Aorta (tissue), 5 donors: ENCODE measurements around the gene IFNA7. TPM values are rescaled to one million over a fixed set of nuclear protein-coding genes. Genes with fewer than 3 reads are reported as not detected.
"Not testable (repeated sequence)": the region's sequence is repeated elsewhere in the genome, so short reads cannot be mapped to it uniquely, and the experiment has no call there.

ENCODE experiments used
- ATAC-seq: fragments of 200-7000 bp; cut with Tn5 transposase; one replicate; pipeline ENCODE4 v1.9.1; 2022; ENCODE audit warnings: moderate library complexity; ENCODE audit not compliant: low FRiP score
- DNase-seq, 2 donors: peaks; one replicate each; pipeline ENCODE4 v3.0.0-alpha.2; 2020
- H3K27ac ChIP-seq, 2 donors: one replicate each; pipeline ENCODE4 v1.5.1; 2013; ENCODE audit warnings: low read length in 2 of 2, mild to moderate bottlenecking in 2 of 2, moderate library complexity in 2 of 2, control low read depth in 1 of 2, inconsistent platforms in 1 of 2, low read depth in 1 of 2
- H3K27me3 ChIP-seq, 2 donors: one replicate each; pipeline ENCODE4 v1.6.1; 2013; ENCODE audit warnings: control low read depth in 1 of 2, low read length in 1 of 2, mild to moderate bottlenecking in 1 of 2, moderate library complexity in 1 of 2; ENCODE audit not compliant: insufficient read depth in 2 of 2, control insufficient read depth in 1 of 2
- H3K36me3 ChIP-seq, 2 donors: one replicate each; pipeline ENCODE4 v1.6.1; 2013; ENCODE audit warnings: control low read depth in 1 of 2, low read length in 1 of 2, mild to moderate bottlenecking in 1 of 2; ENCODE audit not compliant: insufficient read depth in 2 of 2, control insufficient read depth in 1 of 2
- H3K4me1 ChIP-seq, 2 donors: one replicate each; pipeline ENCODE4 v1.6.1; 2013; ENCODE audit warnings: low read length in 2 of 2, control low read depth in 1 of 2, mild to moderate bottlenecking in 1 of 2, moderate library complexity in 1 of 2; ENCODE audit not compliant: insufficient read depth in 2 of 2, control insufficient read depth in 1 of 2
- H3K4me3 ChIP-seq, 2 donors: one replicate each; pipeline ENCODE4 v1.5.1; 2013; ENCODE audit warnings: low read length in 2 of 2, control low read depth in 1 of 2, mild to moderate bottlenecking in 1 of 2
- H3K9me3 ChIP-seq: one replicate; pipeline ENCODE4 v1.6.1; 2013; ENCODE audit warnings: mild to moderate bottlenecking, low read length; ENCODE audit not compliant: control insufficient read depth
- WGBS, 2 donors: extraction: QIAGEN DNeasy Blood & Tissue Kit; methylation state at CpG; one replicate each; pipeline ENCODE4 v1.1.7; 2013; 5-methylcytosine and 5-hydroxymethylcytosine counted together
- intact Hi-C, 2 donors: fragments of 100-400 bp; cut with DNase I; formaldehyde crosslinking; loops; one replicate each; pipeline versions ENCODE4 v1.14.2 to v1.15.0; 2022
- polyA plus RNA-seq, 2 donors: library from polyadenylated mRNA; stranded (reverse); fragments of 200-250 nt; gene quantifications; one replicate each; pipeline ENCODE4 v1.2.3, GENCODE V29; 2013
- total RNA-seq, 2 donors: library from RNA; stranded (reverse); fragmentation: NEBNext Ultra II Directional; extraction: Animal tissue kit (Norgen Biotek cat#: 25700); gene quantifications; one replicate each; pipeline ENCODE4 v1.2.1, GENCODE V29; 2021
- donor health status: healthy with polysubstance abuse.
- donor health status: Bipolar disorder and iron deficiency.
- donor health status: DM: no; HTN: no; CAD: no.
- donor health status: DM: no; HTN: no; CAD: no.
- donor health status: DM: yes; HTN: yes; CAD: no.

IFNA7 gene
- total and polyA plus RNA-seq, 4 donors, result not detected

DNA sequence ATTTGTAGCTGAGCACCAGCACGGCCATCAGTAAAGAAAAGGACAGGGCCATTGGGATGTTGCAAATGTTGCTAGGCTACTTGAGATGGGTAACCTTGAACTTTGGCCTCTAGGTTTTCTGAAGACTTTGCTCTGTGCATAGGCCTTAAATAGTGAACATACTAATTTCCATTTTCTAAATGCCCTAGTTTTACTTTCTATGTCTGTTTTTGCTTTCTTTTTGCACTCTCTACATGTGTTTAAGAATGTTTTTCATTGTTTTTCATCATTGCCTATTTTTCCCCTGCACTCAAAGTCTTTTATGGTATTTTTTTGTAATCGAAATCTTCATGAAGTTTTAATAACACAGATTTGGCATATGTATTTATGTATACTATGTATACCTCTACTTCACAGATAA lies 26.1 kb upstream of the IFNA7 start, which contains the start of gene IFNA17:
TSS of gene IFNA17 (minus strand) at position 101 of the 400 bp plus-strand sequence. CDS start at position 52, 49 bp downstream.
- Histone ChIP-seq H3K4me3 (no peak within 1 kb of the TSS), H3K27me3 (no peaks in the 10 kb centered on the region), H3K4me1 (no peaks in the 10 kb centered on the region), H3K36me3 (no peaks in the 10 kb centered on the region), H3K9me3 (no peaks in the 10 kb centered on the region), H3K27ac (no peak within 1 kb of the TSS)
- no peak for DNase-seq
- 60 to 80% methylated on average over 2 of the region's 2 CpGs for WGBS, 2 donors
- no peak for ATAC-seq
- intact Hi-C loops, result no loop called here

DNA sequence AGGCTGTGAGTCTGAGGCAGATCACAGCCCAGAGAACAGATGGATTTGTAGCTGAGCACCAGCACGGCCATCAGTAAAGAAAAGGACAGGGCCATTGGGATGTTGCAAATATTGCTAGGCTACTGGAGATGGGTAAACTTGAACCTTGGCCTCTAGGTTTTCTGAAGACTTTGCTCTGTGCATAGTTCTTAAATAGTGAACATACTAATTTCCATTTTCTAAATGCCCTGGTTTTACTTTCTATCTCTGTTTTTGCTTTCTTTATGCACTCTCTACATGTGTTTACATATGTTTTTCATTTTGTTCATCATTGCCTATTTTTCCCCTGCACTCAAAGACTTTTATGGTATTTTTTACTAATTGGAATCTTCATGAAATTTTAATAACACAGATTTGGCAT lies 15.2 kb upstream of the IFNA7 start, which contains the start of gene IFNA16:
TSS of gene IFNA16 (minus strand) at position 101 of the 400 bp plus-strand sequence. CDS start at position 95, 6 bp downstream.
- H3K27me3 ChIP-seq, ATAC-seq, DNase-seq, intact Hi-C loops, H3K4me3 ChIP-seq, H3K9me3 ChIP-seq, H3K4me1 ChIP-seq, H3K27ac ChIP-seq, H3K36me3 ChIP-seq: not testable (repeated sequence)
- 83 to 85% methylated on average over 1 of the region's 1 CpG for WGBS, 2 donors

DNA sequence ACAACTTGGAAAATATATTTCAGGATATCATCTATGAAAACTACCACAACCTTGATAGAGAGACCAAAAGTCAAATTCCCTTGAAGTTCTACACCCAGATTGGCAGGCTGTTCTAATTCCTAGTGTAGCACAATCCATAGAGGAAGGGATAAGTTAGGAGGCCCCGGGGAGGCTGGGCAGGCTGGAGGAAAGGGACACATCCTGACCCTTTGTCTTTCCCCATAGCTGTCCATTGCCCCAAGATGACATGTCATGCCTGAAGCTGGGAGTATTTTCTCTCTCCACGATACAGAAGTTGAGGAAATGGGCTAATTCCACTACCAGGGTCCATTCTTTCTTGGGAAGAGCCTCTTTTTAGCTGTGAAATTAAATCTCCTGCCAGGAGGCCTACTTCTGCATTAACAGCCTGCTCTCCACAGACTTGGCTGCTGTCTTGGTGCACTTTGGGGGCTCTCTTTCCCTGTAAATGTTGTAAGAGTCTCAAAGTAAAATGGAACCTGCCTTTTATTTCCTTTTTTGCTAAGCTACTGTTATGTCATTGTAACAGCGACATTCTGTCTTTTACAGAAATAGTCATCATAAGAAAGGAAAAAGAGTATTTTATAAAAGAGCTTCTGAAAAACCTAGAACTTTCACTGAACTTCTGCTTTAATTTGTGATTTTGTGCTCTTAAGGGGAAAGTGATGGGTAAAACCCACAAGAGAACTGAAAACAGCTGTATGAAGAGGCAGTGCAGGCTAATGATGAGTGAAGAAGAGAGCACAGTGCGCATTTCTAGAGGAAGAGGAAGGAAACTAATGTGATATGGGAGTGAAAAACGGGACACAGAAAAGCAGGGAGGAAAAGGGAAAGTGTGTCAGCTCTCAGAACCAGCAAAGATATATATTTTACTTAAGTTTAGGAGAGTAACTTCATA lies 11.7 kb upstream of the IFNA7 start:
- intact Hi-C loops, H3K27me3 ChIP-seq, H3K9me3 ChIP-seq, DNase-seq, H3K27ac ChIP-seq, ATAC-seq, H3K36me3 ChIP-seq, H3K4me1 ChIP-seq, H3K4me3 ChIP-seq: not testable (repeated sequence)
- WGBS, 2 donors, result 39 to 41% methylated on average over 4 to 5 of the region's 5 CpGs

DNA sequence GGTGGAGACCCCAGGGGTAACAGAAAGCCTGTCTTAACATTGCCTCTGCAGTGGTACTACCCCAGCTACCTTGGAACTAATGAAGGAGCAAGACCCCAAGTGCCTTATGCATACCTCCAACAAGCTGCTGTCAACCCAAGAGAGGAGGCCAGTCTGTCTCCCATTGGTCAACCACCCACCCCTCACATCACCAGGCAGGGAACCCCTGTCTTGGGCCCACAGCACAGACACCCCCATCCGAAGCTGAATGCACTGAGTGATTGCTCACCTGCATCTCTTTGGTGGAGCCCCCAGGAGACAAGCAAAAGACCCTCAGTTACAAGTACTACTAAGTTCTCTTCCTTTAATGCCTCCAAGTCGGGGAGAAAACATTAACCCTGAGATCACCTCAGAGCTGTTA lies 10.2 kb upstream of the IFNA7 start:
- ATAC-seq, H3K27me3 ChIP-seq, H3K9me3 ChIP-seq, intact Hi-C loops, H3K27ac ChIP-seq, H3K36me3 ChIP-seq, H3K4me1 ChIP-seq, H3K4me3 ChIP-seq: not testable (repeated sequence)
- WGBS, 2 donors, result 67 to 76% methylated on average over 2 of the region's 2 CpGs
- peak in 1 of 2 donors; percentile 17 for DNase-seq

DNA sequence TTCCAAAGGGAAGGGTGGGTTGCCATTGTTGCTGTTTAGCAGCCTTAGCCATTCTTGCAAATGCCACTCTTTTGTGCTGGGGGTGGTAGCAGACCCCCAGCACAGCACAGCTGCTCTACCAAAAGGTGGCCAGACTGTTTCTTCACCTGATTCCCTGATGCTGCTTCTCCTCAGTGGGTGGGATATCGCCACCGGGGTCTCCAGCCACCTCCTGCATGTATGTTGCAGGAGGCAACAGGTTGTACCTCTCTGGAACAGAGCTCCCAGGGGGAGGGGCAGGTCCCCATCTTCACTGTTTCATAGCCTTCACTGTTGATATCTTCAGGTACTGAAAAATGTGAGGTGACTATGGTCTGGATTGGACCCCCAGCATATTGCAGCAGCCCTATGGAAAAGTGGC lies 8.8 kb upstream of the IFNA7 start:
- intact Hi-C loops, result not testable (repeated sequence)

DNA sequence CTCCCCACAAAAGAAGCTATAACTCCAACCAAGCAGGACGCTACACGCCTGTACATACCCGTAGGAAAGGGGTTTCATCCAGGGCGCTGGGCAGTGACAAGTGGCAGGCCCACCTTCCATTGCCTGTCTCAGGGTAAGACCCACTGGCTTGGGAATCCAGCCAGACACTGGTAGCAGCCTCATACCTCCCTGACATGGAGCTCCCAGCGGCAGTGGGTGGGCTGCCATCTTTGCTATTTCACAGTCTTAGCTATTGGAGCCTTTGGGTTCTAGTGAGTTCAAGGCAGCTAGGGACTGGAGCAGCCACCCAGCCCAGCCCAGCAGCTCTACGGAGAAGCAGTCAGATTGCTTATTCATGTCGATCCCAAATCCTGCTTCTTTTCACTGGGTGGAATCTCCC lies 8.3 kb upstream of the IFNA7 start:
- Histone ChIP-seq H3K36me3 (no peaks in the 10 kb centered on the region), H3K27me3 (no peaks in the 10 kb centered on the region), H3K9me3 (no peaks in the 10 kb centered on the region), H3K4me3 (no peak overlapping the region), H3K27ac (no peak overlapping the region), H3K4me1 (no peaks in the 10 kb centered on the region)
- ATAC-seq, result no peak
- WGBS, 2 donors, result 90 to 92% methylated on average over 7 of the region's 7 CpGs
- DNase-seq, result peak in 1 of 2 donors; percentile 41
- intact Hi-C loops, result no loop called here

More for the DNA sequence above, 8.8 kb upstream of the IFNA7 start:
- WGBS, 2 donors, result 90 to 94% methylated on average over 2 of the region's 2 CpGs
- not testable (repeated sequence) for H3K4me1 ChIP-seq, H3K4me3 ChIP-seq, H3K9me3 ChIP-seq, H3K36me3 ChIP-seq, H3K27ac ChIP-seq, H3K27me3 ChIP-seq, ATAC-seq
- peak in 1 of 2 donors; percentile 45 for DNase-seq

DNA sequence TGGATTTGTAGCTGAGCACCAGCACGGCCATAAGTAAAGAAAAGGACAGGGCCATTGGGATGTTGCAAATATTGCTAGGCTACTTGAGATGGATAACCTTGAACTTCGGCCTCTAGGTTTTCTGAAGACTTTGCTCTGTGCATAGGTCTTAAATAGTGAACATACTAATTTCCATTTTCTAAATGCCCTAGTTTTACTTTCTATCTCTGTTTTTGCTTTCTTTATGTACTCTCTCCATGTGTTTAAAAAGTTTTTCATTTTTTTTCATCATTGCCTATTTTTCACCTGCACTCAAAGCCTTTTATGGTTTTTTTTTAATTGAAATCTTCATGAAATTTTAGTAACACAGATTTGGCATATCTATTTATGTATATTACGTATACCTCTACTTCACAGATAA lies 5.0 kb upstream of the IFNA7 start, which contains the start of gene IFNA10:
TSS of gene IFNA10 (minus strand) at position 101 of the 400 bp plus-strand sequence. CDS start at position 55, 46 bp downstream.
- H3K9me3 ChIP-seq, intact Hi-C loops, H3K4me1 ChIP-seq, H3K36me3 ChIP-seq, ATAC-seq, H3K27ac ChIP-seq, H3K4me3 ChIP-seq, H3K27me3 ChIP-seq, DNase-seq: not testable (repeated sequence)
- WGBS, 2 donors, result 75 to 81% methylated on average over 3 of the region's 3 CpGs

DNA sequence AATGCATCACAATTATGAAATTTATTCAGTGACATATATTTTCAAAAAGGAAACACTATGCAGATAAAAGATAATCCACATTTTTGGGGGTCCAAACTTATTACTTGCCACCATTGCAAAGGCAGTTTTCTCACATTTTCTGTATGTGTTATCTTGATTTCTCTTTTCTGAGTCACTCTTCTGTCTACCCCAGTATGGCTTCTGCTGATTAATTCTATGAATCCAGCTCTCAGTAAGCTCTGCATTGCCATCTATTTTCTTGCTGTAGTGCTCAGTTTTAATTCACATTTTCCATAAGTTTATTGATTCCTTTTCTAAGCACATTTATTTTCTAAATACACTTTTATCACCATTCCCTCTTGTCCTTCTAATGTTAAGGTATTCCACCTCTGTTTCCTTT lies 3.2 kb upstream of the IFNA7 start:
- H3K27ac ChIP-seq, result no peak overlapping the region
- DNase-seq (no peak), ATAC-seq (no peak)
- H3K4me1 ChIP-seq, result no peaks in the 10 kb centered on the region
- H3K9me3 ChIP-seq, result peaks cover 2% of the 10 kb centered on the region
- H3K27me3 ChIP-seq, result no peaks in the 10 kb centered on the region
- intact Hi-C loops, result no loop called here
- no peaks in the 10 kb centered on the region for H3K36me3 ChIP-seq
- H3K4me3 ChIP-seq, result no peak overlapping the region
